Mucosa of gallbladder (tissue), 1 donor: ENCODE results near the gene GGA2. TPM values are rescaled to one million over a fixed set of nuclear protein-coding genes. Genes with fewer than 3 reads are reported as not detected.
"Not testable (repeated sequence)": the region's sequence is repeated elsewhere in the genome, so short reads cannot be mapped to it uniquely, and the experiment has no call there.

Source experiments
- DNase-seq: peaks from one replicate; pipeline ENCODE4 v3.0.0-alpha.2; 2020; ENCODE audit warnings: low spot score
- total RNA-seq: library from RNA; stranded (reverse); gene quantifications from one replicate; pipeline ENCODE4 v1.2.1, GENCODE V29; 2021
- donor health status: DM: no; HTN: no; CAD: no.

Gene GGA2
- total RNA-seq = 54.3 TPM

- DNase-seq = peak; percentile 84
Measured at GRCh38 chr16:23510164-23510914, at the start of gene GGA2. Gene GGA2, minus strand, starts transcription at chr16:23510494. Its CDS starts 83 bp downstream, at chr16:23510411.

GRCh38 chr16:23557779-23558702, 47.7 kb upstream of the GGA2 start:
- peak; percentile 12 for DNase-seq

GRCh38 chr16:23556881-23557778, 46.8 kb upstream of the GGA2 start, which contains the start of the genes EARS2 and UBFD1:
Gene EARS2, minus strand, starts transcription at chr16:23557350. Its CDS starts 7 bp downstream, at chr16:23557343.
Gene UBFD1, plus strand, starts transcription at chr16:23557727. Its CDS starts 16 bp downstream, at chr16:23557743.
- DNase-seq = peak; percentile 98

- DNase-seq = no peak
Measured at GRCh38 chr16:23554536-23554935, 44.2 kb upstream of the GGA2 start.

GRCh38 chr16:23552161-23552560, 41.9 kb upstream of the GGA2 start:
- DNase-seq = no peak

- no peak for DNase-seq
Measured at GRCh38 chr16:23549938-23550337, 39.6 kb upstream of the GGA2 start.

GRCh38 chr16:23544436-23544835, 34.1 kb upstream of the GGA2 start:
- DNase-seq = no peak

- DNase-seq = not testable (repeated sequence)
Measured at GRCh38 chr16:23540817-23541178, 30.5 kb upstream of the GGA2 start.

- no peak for DNase-seq
Measured at GRCh38 chr16:23539984-23540816, 29.9 kb upstream of the GGA2 start.

GRCh38 chr16:23538919-23539278, 28.6 kb upstream of the GGA2 start:
- DNase-seq = no peak

- DNase-seq = no peak
Measured at GRCh38 chr16:23537390-23537789, 27.1 kb upstream of the GGA2 start.

GRCh38 chr16:23535901-23536300, 25.6 kb upstream of the GGA2 start:
- DNase-seq = no peak

GRCh38 chr16:23534868-23535860, 24.9 kb upstream of the GGA2 start:
- DNase-seq = no peak

GRCh38 chr16:23532448-23532847, 22.2 kb upstream of the GGA2 start:
- no peak for DNase-seq

GRCh38 chr16:23530062-23530461, 19.8 kb upstream of the GGA2 start:
- DNase-seq = no peak

- DNase-seq = no peak
Measured at GRCh38 chr16:23528644-23529310, 18.5 kb upstream of the GGA2 start.

- no peak for DNase-seq
Measured at GRCh38 chr16:23527961-23528643, 17.8 kb upstream of the GGA2 start.

- no peak for DNase-seq
Measured at GRCh38 chr16:23524886-23525285, 14.6 kb upstream of the GGA2 start.
